HEK293 (cell line): ENCODE measurements around the gene METTL5.

ENCODE experiments used
- CTCF ChIA-PET: fragments of 350-600 bp; formaldehyde crosslinking; extraction: SDS; loops from one replicate; lab custom pipeline; 2021; ENCODE audit warnings: antibody characterized with exemption; lab: Yijun Ruan, JAX
- POLR2A ChIA-PET: fragments of 300-600 bp; formaldehyde crosslinking; extraction: SDS; loops from one replicate; lab custom pipeline; 2020; ENCODE audit warnings: antibody characterized with exemption, inconsistent platforms; lab: Yijun Ruan, JAX
- H3K27ac ChIP-seq: fragments of 200-500 bp; sonication (Bioruptor generic); 2 replicates; pipeline ENCODE4 v1.5.1; 2014; ENCODE audit warnings: low read depth, low read length, control low read depth, inconsistent platforms; ENCODE audit errors: extremely low read depth
- H3K36me3 ChIP-seq, 2 experiments: fragments of 200-500 bp in 1 of 2; sonication (Bioruptor generic) in 1 of 2; 1 replicate in 1 of 2; 2 replicates in 1 of 2; pipeline ENCODE4 v1.5.1; 2014 to 2017; ENCODE audit warnings: inconsistent platforms in 2 of 2, low read length in 2 of 2; ENCODE audit not compliant: control insufficient read depth in 2 of 2, insufficient read depth in 1 of 2
- H3K4me1 ChIP-seq: fragments of 200-500 bp; sonication (Bioruptor generic); 2 replicates; pipeline ENCODE4 v1.5.1; 2014; ENCODE audit warnings: mild to moderate bottlenecking, low read length, inconsistent platforms; ENCODE audit not compliant: control insufficient read depth, insufficient read depth
- H3K4me3 ChIP-seq: 2 replicates; pipeline ENCODE4 v1.5.1; 2011; ENCODE audit warnings: low read depth, mild to moderate bottlenecking, control low read depth, low read length, moderate library complexity
- H3K9me3 ChIP-seq: fragments of 200-500 bp; sonication (Bioruptor generic); 2 replicates; pipeline ENCODE4 v1.5.1; 2014; ENCODE audit warnings: low read depth, low read length, inconsistent platforms; ENCODE audit not compliant: control insufficient read depth, insufficient read depth
- HOXD13 ChIP-seq: sonication (generic); formaldehyde crosslinking; IDR thresholded peaks from 2 replicates; pipeline ENCODE4 v1.8.0; 2022; ENCODE audit warnings: missing genetic modification reagents, borderline replicate concordance
- IKZF3 ChIP-seq: fragments of 450-650 bp; IDR thresholded peaks from 2 replicates; pipeline ENCODE4 v1.5.0; 2018; ENCODE audit warnings: missing biosample characterization, mild to moderate bottlenecking, missing genetic modification characterization, moderate library complexity
- OVOL3 ChIP-seq: fragments of 450-650 bp; formaldehyde crosslinking; IDR thresholded peaks from 2 replicates; pipeline ENCODE4 v1.5.1; 2016; ENCODE audit warnings: missing biosample characterization, missing genetic modification characterization
- PRDM2 ChIP-seq: fragments of 450-650 bp; formaldehyde crosslinking; IDR thresholded peaks from 2 replicates; pipeline ENCODE4 v1.5.1; 2016; ENCODE audit warnings: missing biosample characterization, missing genetic modification characterization, borderline replicate concordance
- ZNF121 ChIP-seq: fragments of 450-650 bp; formaldehyde crosslinking; IDR thresholded peaks from 2 replicates; pipeline ENCODE4 v1.5.1; 2016; ENCODE audit warnings: missing biosample characterization, missing genetic modification characterization
- ZNF140 ChIP-seq: fragments of 450-650 bp; formaldehyde crosslinking; IDR thresholded peaks from 2 replicates; pipeline ENCODE4 v1.5.1; 2016; ENCODE audit warnings: missing biosample characterization, missing genetic modification characterization
- ZNF148 ChIP-seq: fragments of 450-650 bp; formaldehyde crosslinking; IDR thresholded peaks from 2 replicates; pipeline ENCODE4 v1.5.0; 2017; ENCODE audit warnings: missing biosample characterization, missing genetic modification characterization, borderline replicate concordance
- ZNF174 ChIP-seq: fragments of 450-650 bp; formaldehyde crosslinking; IDR thresholded peaks from 2 replicates; pipeline ENCODE4 v1.5.0; 2017; ENCODE audit warnings: missing biosample characterization, mild to moderate bottlenecking, missing genetic modification characterization
- ZNF23 ChIP-seq: fragments of 450-650 bp; formaldehyde crosslinking; IDR thresholded peaks from 2 replicates; pipeline ENCODE4 v1.5.1; 2016; ENCODE audit warnings: missing biosample characterization, missing genetic modification characterization, borderline replicate concordance
- ZNF335 ChIP-seq: fragments of 450-650 bp; formaldehyde crosslinking; conservative IDR thresholded peaks from 2 replicates; pipeline ENCODE4 v1.5.1; 2016; ENCODE audit warnings: missing biosample characterization, missing genetic modification characterization
- ZNF394 ChIP-seq: fragments of 450-650 bp; formaldehyde crosslinking; IDR thresholded peaks from 2 replicates; pipeline ENCODE4 v1.5.1; 2016; ENCODE audit warnings: missing biosample characterization, missing genetic modification characterization, mild to moderate bottlenecking, moderate library complexity, borderline replicate concordance
- ZNF404 ChIP-seq: fragments of 450-650 bp; formaldehyde crosslinking; IDR thresholded peaks from 2 replicates; pipeline ENCODE4 v1.5.1; 2017; ENCODE audit warnings: missing biosample characterization, missing genetic modification characterization
- ZNF48 ChIP-seq: fragments of 450-650 bp; formaldehyde crosslinking; IDR thresholded peaks from 2 replicates; pipeline ENCODE4 v1.5.1; 2016; ENCODE audit warnings: missing biosample characterization, missing genetic modification characterization
- ZNF513 ChIP-seq: fragments of 450-650 bp; IDR thresholded peaks from 2 replicates; pipeline ENCODE4 v1.5.1; 2018; ENCODE audit warnings: missing biosample characterization, missing genetic modification characterization
- ZNF521 ChIP-seq: fragments of 450-650 bp; formaldehyde crosslinking; IDR thresholded peaks from 2 replicates; pipeline ENCODE4 v1.5.1; 2017; ENCODE audit warnings: missing biosample characterization, mild to moderate bottlenecking, missing genetic modification characterization
- ZNF544 ChIP-seq: fragments of 450-650 bp; formaldehyde crosslinking; IDR thresholded peaks from 2 replicates; pipeline ENCODE4 v1.5.0; 2017; ENCODE audit warnings: missing biosample characterization, missing genetic modification characterization
- ZNF624 ChIP-seq: fragments of 450-650 bp; formaldehyde crosslinking; IDR thresholded peaks from 2 replicates; pipeline ENCODE4 v1.5.1; 2017; ENCODE audit warnings: missing biosample characterization, missing genetic modification characterization
- ZNF629 ChIP-seq: fragments of 450-650 bp; formaldehyde crosslinking; IDR thresholded peaks from 2 replicates; pipeline ENCODE4 v1.5.1; 2017; ENCODE audit warnings: missing biosample characterization, missing genetic modification characterization
- ZNF692 ChIP-seq: fragments of 450-650 bp; formaldehyde crosslinking; IDR thresholded peaks from 2 replicates; pipeline ENCODE4 v1.5.1; 2016; ENCODE audit warnings: missing biosample characterization, missing genetic modification characterization
- ZNF777 ChIP-seq: fragments of 450-650 bp; formaldehyde crosslinking; IDR thresholded peaks from 2 replicates; pipeline ENCODE4 v1.5.1; 2017; ENCODE audit warnings: missing biosample characterization, missing genetic modification characterization, borderline replicate concordance
- ZSCAN18 ChIP-seq: fragments of 450-650 bp; formaldehyde crosslinking; IDR thresholded peaks from 2 replicates; pipeline ENCODE4 v1.5.1; 2016; ENCODE audit warnings: missing biosample characterization, missing genetic modification characterization
- ZSCAN4 ChIP-seq: fragments of 450-650 bp; formaldehyde crosslinking; IDR thresholded peaks from 2 replicates; pipeline ENCODE4 v1.5.1; 2017; ENCODE audit warnings: missing biosample characterization, missing genetic modification characterization

Gene METTL5

GRCh38 chr2:169868951-169869350, 44.2 kb upstream of the METTL5 start:
- no peak overlapping the region for H3K4me3 ChIP-seq
- no peak overlapping the region for H3K27ac ChIP-seq
- no peaks in the 10 kb centered on the region for H3K9me3 ChIP-seq
- no peaks in the 10 kb centered on the region for H3K4me1 ChIP-seq
- ChIA-PET POLR2A (no interaction called here), CTCF (interaction anchor here (0.6 kb wide), 1 partner anchor 26 kb away, joined by 4 read pairs; no protein-coding TSS in a partner anchor)
- H3K36me3 ChIP-seq = no peaks in the 10 kb centered on the region
- TF ChIP-seq ZNF174 (tag by site-specific recombination) = no peak
- TF ChIP-seq ZNF544 (tag by site-specific recombination) = no peak
- no peak for TF ChIP-seq ZNF513
- no peak for TF ChIP-seq ZNF624
- no peak for TF ChIP-seq OVOL3 (tag by site-specific recombination)
- no peak for TF ChIP-seq ZNF777 (tag by site-specific recombination)
- no peak for TF ChIP-seq ZNF23 (tag by site-specific recombination)
- TF ChIP-seq ZNF394 (tag by site-specific recombination) = no peak
- no peak for TF ChIP-seq ZNF140 (tag by site-specific recombination)
- TF ChIP-seq ZSCAN4 (tag by site-specific recombination) = no peak
- no peak for TF ChIP-seq IKZF3
- TF ChIP-seq ZNF404 (tag by site-specific recombination) = no peak
- TF ChIP-seq ZNF48 (tag by site-specific recombination) = no peak
- no peak for TF ChIP-seq ZNF629 (tag by site-specific recombination)
- TF ChIP-seq ZNF335 (tag by site-specific recombination) = no peak
- TF ChIP-seq ZNF521 = no peak
- TF ChIP-seq PRDM2 (tag by site-specific recombination) = no peak

- CTCF ChIA-PET = interaction anchor here (0.6 kb wide), 1 partner anchor 1105 kb away, joined by 3 read pairs; no protein-coding TSS in a partner anchor
- POLR2A ChIA-PET = no interaction called here
- Histone ChIP-seq H3K4me3 (no peak overlapping the region), H3K4me1 (no peaks in the 10 kb centered on the region), H3K9me3 (no peaks in the 10 kb centered on the region), H3K36me3 (no peaks in the 10 kb centered on the region), H3K27ac (no peak overlapping the region)
- TF ChIP-seq ZSCAN18 (tag by site-specific recombination) (no peak), ZNF692 (tag by site-specific recombination) (no peak), ZNF148 (tag by site-specific recombination) (no peak), HOXD13 (no peak), ZNF121 (tag by site-specific recombination) (no peak)
Measured at GRCh38 chr2:169867579-169867978, 42.9 kb upstream of the METTL5 start.
